GM18505 (cell line): Measurements from ENCODE around the gene FRRS1L.

ENCODE experiments used
- ATAC-seq: cut with Tn5 transposase; IDR thresholded peaks from one replicate; pipeline ENCODE4 v1.9.1; 2021; ENCODE audit not compliant: unreplicated experiment
- POLR2A ChIP-seq: IDR thresholded peaks from 4 replicates; pipeline ENCODE4 v1.6.1; 2011; ENCODE audit warnings: borderline replicate concordance; ENCODE audit not compliant: insufficient read depth, insufficient read length; ENCODE audit errors: extremely low read depth

The FRRS1L gene

DNA sequence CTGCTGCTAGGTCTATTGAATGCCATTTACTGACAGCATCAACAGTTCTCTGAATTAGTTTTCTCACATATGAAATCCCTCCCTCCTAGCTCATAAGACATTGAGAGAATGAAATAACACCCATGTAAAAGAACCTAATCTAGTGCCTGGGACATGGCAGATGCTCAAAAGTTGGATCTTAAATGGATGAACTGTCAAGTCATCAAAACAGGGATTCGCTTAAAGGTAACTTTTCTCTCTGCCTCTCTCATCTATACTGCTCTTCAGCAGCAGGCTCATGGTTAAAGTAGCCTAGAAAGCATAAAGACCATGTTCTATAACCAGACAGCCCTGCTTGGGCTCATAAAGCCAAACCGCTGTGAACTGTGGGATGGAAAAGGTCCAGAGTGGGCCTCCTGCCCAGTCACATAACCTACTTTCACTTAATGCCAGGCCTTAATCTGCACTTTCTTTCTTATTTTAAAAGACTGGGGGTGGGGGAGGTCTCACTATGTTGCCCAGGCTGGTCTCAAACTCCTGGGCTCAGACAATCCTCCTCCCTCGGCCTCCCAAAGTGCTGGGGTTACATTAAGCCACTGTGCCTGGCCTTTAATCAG lies 51.0 kb downstream of the FRRS1L start:
- no peak for TF ChIP-seq POLR2A
- no peak for ATAC-seq

DNA sequence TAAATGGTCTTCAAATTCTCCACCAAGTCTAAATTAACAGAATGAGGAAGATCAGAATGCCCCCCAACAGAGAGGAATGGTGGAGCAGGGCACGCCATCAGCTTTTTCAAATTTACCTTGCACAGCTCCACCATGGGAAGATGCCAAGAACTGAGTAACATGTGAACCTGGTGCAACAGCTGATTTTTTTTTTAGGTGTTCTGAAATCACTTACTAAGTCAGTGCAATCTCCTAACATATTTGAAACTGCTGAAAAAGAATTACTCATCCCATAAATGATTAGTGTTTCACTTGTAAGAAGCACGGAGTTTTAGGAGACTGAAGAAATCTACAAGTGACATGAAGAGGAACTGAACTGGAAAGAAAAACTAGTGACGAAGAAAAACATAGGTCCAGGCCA lies 52.4 kb downstream of the FRRS1L start:
- no peak for ATAC-seq
- TF ChIP-seq POLR2A = no peak

GRCh38 chr9:109113892-109114609 lies 53.0 kb downstream of the FRRS1L start:
- TF ChIP-seq POLR2A = no peak
- no peak for ATAC-seq

- TF ChIP-seq POLR2A = no peak
- no peak for ATAC-seq
Observed at GRCh38 chr9:109113254-109113653, 53.8 kb downstream of the FRRS1L start.

DNA sequence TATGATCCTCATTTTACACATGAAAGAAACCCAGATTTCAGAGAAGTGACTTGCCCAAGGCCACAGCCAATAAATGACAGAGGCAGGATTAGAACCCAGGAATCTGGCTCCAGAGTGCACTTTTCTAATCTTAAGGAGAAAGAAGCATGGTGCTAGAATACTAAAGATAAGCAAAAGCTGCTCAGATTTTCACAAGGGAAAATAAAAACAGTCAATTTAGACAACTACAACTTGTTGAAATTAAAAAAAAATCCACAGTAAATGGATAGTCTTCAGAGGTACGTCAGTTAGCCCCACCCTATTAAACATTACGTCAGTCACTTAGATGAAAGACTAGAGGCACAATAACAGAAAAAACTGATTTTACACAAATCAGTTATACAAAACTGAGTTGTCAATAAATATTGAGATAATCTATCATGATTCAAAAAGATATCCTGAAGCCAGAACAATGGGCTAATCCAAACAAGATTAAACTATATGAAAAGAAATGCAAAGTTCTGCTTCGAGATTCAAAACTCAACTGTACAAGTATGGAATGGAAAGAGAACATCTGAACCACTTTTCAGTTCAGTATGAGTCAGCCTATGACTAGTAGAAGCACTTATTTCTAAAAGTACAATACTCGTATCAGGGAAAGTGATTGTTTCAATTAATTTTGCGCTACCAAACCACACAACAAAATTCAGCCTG lies 56.6 kb downstream of the FRRS1L start:
- ATAC-seq = peak; percentile 63
- no peak for TF ChIP-seq POLR2A

- no peak for ATAC-seq
- no peak for TF ChIP-seq POLR2A
Observed at GRCh38 chr9:109109967-109110328, 57.1 kb downstream of the FRRS1L start.

DNA sequence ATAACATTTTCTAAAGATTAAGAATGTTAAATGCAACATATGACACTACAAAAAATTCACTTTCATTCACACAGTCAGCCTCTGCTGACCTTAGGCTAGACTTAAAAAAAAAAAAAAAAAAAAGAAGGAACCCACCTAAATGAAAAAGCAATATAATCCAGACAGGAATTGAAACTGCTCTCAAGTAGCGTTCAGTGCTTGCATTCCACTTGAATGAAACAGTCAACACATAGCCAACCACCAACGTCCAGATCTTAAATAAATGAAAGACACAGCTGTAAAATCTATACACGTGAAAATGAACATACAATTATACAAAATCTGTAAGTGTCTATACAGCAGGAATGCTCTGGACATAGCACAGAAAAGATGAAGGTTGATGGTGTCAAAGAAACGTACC lies 58.7 kb downstream of the FRRS1L start:
- ATAC-seq = no peak
- TF ChIP-seq POLR2A = no peak

GRCh38 chr9:109107402-109108240 lies 59.4 kb downstream of the FRRS1L start:
- TF ChIP-seq POLR2A = no peak
- no peak for ATAC-seq

DNA sequence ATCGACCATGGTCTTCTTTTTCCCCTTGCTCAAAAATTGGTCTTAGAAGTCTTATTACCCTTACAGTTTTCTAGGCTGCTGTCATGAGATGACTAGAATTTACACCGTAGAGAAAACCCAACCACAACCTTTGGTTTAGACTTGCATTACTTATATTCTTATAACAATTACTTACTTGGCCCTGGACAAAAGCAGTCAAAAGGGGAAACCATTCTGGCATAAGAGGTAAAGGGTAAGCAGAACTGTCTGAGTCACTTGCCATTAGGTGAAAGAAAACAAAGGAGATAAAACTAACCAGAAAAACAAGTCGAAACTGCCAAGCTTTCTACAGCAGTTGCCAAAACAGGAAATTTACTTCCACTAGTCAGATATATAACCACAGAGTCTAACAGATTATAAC lies 65.2 kb downstream of the FRRS1L start:
- ATAC-seq = peak; percentile 62
- TF ChIP-seq POLR2A = no peak

DNA sequence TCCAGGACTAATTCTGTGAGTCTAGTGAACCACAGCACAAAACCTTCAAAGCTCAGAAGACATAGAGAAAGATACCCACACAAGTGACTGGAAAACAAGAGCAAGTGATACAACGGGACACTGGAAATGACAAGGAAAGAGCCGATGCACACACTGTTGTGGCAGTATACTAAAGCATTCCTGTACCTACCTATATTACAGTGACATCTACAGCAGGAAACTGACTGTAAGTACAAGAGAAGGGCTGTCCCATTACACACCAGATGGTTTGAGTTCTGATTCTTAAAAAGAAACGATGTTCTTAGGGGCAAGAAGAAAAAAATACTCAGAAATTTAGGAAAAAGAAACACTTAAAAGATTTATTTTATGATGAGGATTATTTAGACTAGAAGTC lies 65.8 kb downstream of the FRRS1L start:
- no peak for ATAC-seq
- no peak for TF ChIP-seq POLR2A

- ATAC-seq = no peak
Observed at GRCh38 chr9:109100543-109101201, 66.4 kb downstream of the FRRS1L start.

GRCh38 chr9:109098960-109099308 lies 68.1 kb downstream of the FRRS1L start:
- ATAC-seq = no peak
- TF ChIP-seq POLR2A = no peak

More at GRCh38 chr9:109100543-109101201, 66.4 kb downstream of the FRRS1L start:
- TF ChIP-seq POLR2A = no peak
